Duodenal mucosa (tissue), 2 donors: ENCODE measurements around the gene TBC1D1.
"Not testable (repeated sequence)": the region's sequence is repeated elsewhere in the genome, so short reads cannot be mapped to it uniquely, and the experiment has no call there.

ENCODE experiments used
- H3K27ac ChIP-seq: one replicate; pipeline ENCODE4 v1.7.0; 2013; ENCODE audit warnings: low read depth, low read length
- H3K27me3 ChIP-seq, 2 donors: one replicate each; pipeline ENCODE4 v1.7.0; 2013; ENCODE audit warnings: low read length in 2 of 2, control low read depth in 1 of 2; ENCODE audit not compliant: insufficient read depth in 2 of 2, control insufficient read depth in 1 of 2
- H3K36me3 ChIP-seq, 2 donors: one replicate each; pipeline ENCODE4 v1.7.0; 2013; ENCODE audit warnings: low read length in 2 of 2, control low read depth in 1 of 2; ENCODE audit not compliant: insufficient read depth in 2 of 2, control insufficient read depth in 1 of 2
- H3K4me1 ChIP-seq, 2 donors: one replicate each; pipeline ENCODE4 v1.7.0; 2013; ENCODE audit warnings: low read length in 2 of 2, control low read depth in 1 of 2; ENCODE audit not compliant: insufficient read depth in 2 of 2, control insufficient read depth in 1 of 2
- H3K4me3 ChIP-seq, 2 donors: one replicate each; pipeline ENCODE4 v1.7.0; 2013; ENCODE audit warnings: low read length in 2 of 2, low read depth in 1 of 2
- H3K9ac ChIP-seq, 2 donors: one replicate each; pipeline ENCODE4 v1.7.0; 2013; ENCODE audit warnings: low read length in 2 of 2, low read depth in 1 of 2
- H3K9me3 ChIP-seq, 2 donors: one replicate each; pipeline ENCODE4 v1.7.0; 2013; ENCODE audit warnings: low read length in 2 of 2, control low read depth in 1 of 2; ENCODE audit not compliant: control insufficient read depth in 1 of 2

TBC1D1 gene

DNA sequence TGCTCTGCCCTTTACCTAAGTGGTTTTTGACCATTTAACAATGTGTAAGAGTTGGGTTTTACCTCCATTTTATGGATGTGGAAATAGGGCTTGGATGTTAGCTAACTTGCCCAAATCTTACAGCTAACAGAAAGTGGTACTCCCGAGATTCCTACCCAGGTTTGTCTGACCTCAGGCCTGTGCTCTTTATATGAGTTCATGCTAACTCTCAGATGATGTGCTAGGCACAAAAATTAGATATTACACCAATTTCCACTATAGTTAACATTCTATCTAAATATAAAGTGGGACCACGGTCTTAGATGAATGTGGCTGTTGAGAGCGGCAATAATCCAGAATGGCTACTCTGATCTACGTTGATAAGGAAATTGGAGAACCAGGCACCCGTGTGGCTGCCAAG lies 69.2 kb downstream of the TBC1D1 start, which contains the start of gene PTTG2:
Gene PTTG2, plus strand, starts transcription at position 301 of the 400 bp plus-strand sequence. Its CDS starts 37 bp downstream, at position 338.
- Histone ChIP-seq H3K36me3 (no peaks in the 10 kb centered on the region), H3K4me3 (no peak within 1 kb of the TSS), H3K27ac (no peak within 1 kb of the TSS), H3K9ac (no peak within 1 kb of the TSS), H3K9me3 (no peaks in the 10 kb centered on the region), H3K4me1 (no peaks in the 10 kb centered on the region), H3K27me3 (no peaks in the 10 kb centered on the region)

- Histone ChIP-seq H3K27me3 (no peaks in the 10 kb centered on the region), H3K4me1 (no peaks in the 10 kb centered on the region), H3K27ac (no peak overlapping the region), H3K4me3 (no peak overlapping the region), H3K36me3 (no peaks in the 10 kb centered on the region), H3K9ac (no peak overlapping the region), H3K9me3 (no peaks in the 10 kb centered on the region)
These were observed 70.0 kb downstream of the TBC1D1 start for GRCh38 chr4:37960679-37961450.

DNA sequence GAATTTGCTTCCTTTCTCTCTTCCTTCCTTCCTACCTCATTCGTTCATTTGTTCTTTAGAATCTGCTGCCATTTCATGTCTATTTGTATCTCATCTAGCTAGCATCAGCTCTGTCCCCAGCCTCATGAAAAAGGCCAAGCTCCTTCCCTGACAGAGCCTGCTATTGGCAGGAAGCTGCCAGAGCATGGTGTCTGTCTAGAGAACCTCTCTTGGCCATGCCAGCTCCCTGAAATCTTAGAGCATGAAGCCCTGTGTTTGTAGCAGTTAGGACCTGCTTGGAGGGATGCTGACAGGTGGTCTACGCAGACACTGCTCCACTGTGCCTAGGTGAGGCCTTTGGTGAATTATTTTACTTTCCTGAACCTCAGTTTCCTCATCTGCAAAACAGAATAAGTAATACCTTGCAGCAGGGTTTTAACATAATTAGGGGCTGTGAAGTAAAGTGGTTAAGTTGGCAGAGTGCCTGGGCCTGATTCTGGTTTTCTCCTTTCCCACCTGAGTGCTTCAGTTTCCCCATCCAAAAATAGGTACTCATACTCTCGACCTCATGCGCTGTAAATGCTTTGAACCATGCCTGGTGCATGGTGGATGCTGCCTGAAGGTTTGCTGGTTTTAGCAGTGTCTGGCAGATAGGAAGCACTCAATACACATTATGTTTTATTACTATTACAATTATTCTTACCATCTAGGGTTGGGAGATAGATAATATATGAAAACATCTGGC lies 74.0 kb downstream of the TBC1D1 start:
- H3K9me3 ChIP-seq: no peaks in the 10 kb centered on the region
- H3K4me1 ChIP-seq: no peaks in the 10 kb centered on the region
- H3K9ac ChIP-seq: no peak overlapping the region
- H3K4me3 ChIP-seq: no peak overlapping the region
- H3K27ac ChIP-seq: no peak overlapping the region
- no peaks in the 10 kb centered on the region for H3K27me3 ChIP-seq
- no peaks in the 10 kb centered on the region for H3K36me3 ChIP-seq

DNA sequence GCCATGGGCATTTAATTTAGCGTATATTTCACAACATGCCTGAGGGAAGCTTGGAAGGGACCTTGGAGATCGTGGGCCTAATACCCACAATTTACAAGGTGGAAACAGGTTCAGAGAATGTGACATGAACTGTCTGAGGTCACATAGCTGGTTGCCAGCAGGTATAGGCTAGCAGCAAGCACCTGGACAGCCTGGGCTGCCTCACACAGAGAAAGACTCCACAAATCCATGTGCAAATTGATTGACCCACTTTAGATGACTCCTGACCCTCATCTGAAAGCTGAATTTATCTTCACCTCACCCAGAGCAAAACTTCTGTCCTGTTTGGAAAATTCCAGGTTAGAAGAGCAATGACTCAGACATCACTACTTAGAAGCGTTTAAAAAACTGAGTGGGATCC lies 75.2 kb downstream of the TBC1D1 start:
- Histone ChIP-seq H3K9me3 (no peaks in the 10 kb centered on the region), H3K27ac (no peak overlapping the region)

DNA sequence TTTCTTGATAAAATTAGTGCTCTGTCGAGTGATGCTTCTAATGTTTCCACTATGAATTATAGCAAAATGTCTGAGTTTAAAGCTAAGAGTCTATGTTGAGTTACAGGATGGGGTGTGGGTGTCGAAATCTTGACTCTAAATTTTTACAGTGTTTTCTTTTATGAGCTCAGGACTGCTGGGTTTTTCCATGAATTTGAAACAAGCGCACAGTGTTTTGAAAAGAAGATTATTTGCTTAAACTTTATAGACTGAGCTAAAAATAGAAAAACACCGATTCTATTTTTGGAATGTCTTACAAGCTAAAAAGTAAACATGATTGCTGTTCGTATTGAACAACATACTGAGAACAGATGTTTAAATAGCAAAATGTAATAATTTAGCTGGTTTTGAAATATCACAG lies 76.9 kb downstream of the TBC1D1 start:
- peaks cover 0 to 5% of the 10 kb centered on the region in 2 donors for H3K4me1 ChIP-seq
- no peaks in the 10 kb centered on the region for H3K36me3 ChIP-seq
- no peaks in the 10 kb centered on the region for H3K9me3 ChIP-seq
- H3K27me3 ChIP-seq: no peaks in the 10 kb centered on the region
- no peak overlapping the region for H3K9ac ChIP-seq
- H3K4me3 ChIP-seq: no peak overlapping the region
- H3K27ac ChIP-seq: no peak overlapping the region

More for the DNA sequence above, 75.2 kb downstream of the TBC1D1 start:
- Histone ChIP-seq H3K9ac (no peak overlapping the region), H3K36me3 (no peaks in the 10 kb centered on the region), H3K27me3 (no peaks in the 10 kb centered on the region), H3K4me1 (peaks cover 0 to 5% of the 10 kb centered on the region in 2 donors), H3K4me3 (no peak overlapping the region)

DNA sequence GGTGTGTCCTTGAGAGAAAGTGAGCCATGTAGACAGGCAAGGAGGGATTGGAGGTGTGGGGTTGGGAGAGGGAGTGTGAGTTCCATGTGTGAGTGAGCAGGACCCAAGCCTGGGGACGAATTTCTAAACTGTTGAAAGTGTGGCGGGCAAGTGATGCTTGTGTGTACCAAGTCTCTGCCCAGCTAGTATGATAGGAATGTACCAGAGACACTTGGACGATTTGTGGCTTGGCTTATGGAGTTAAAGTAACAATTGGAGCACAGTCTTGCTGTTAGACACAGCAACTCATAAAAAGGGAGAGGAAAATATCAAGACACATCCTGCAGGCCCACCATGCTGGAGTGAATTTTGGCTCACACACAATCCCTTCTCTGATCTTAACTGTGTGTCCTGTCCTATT lies 77.9 kb downstream of the TBC1D1 start:
- Histone ChIP-seq H3K27me3 (no peaks in the 10 kb centered on the region), H3K9me3 (no peaks in the 10 kb centered on the region), H3K27ac (no peak overlapping the region), H3K4me3 (no peak overlapping the region), H3K9ac (no peak overlapping the region), H3K36me3 (no peaks in the 10 kb centered on the region), H3K4me1 (peaks cover 0 to 5% of the 10 kb centered on the region in 2 donors)

DNA sequence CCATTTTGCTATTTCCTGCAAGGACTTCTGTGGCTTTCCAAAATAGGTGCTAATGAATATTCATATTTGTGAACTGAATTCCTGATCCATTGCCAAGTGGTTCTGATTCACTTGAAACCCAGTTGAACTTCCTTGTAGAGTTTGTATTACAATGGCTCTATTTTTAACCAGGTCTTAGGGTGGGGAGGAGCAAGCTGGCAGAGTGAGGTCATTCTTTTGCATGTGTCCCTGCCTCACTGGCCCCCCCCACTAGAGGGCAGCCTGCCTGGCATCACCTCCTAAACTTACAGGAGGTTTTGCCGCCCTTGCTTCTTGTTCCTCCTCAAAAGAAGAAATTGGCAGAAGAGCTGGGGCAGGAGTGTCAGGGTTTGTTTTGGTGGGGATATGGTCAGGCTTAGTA lies 79.8 kb downstream of the TBC1D1 start:
- no peak overlapping the region for H3K27ac ChIP-seq
- H3K4me3 ChIP-seq: no peak overlapping the region
- H3K9ac ChIP-seq: no peak overlapping the region
- no peaks in the 10 kb centered on the region for H3K9me3 ChIP-seq
- H3K4me1 ChIP-seq: peaks cover 0 to 5% of the 10 kb centered on the region in 2 donors
- H3K36me3 ChIP-seq: no peaks in the 10 kb centered on the region
- H3K27me3 ChIP-seq: no peaks in the 10 kb centered on the region

- no peak overlapping the region for H3K9ac ChIP-seq
- no peaks in the 10 kb centered on the region for H3K36me3 ChIP-seq
- H3K4me1 ChIP-seq: peaks cover 4 to 8% of the 10 kb centered on the region in 2 donors
- no peak overlapping the region for H3K27ac ChIP-seq
- no peaks in the 10 kb centered on the region for H3K9me3 ChIP-seq
- no peak overlapping the region for H3K4me3 ChIP-seq
- no peaks in the 10 kb centered on the region for H3K27me3 ChIP-seq
These were observed 80.3 kb downstream of the TBC1D1 start for GRCh38 chr4:37971202-37971601.

DNA sequence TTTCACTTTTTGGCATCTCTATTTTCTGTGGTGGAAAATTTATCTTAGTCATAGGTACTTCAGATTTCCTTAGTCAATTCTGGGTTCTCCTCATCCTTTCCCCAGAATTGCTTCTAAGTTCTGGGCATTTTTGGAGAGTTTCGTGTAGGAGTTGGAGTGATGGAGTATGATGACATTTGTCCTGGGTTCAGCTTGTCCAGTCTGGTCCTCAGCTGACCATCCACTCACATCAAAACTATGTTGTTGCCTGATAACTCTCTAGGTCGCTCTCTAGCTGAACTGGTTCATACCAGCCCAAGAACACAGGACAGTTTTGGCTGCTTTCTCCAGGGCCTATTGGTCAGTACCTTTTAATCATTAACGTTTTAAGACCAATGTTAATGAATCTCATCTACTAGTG lies 82.6 kb downstream of the TBC1D1 start:
- no peak overlapping the region for H3K4me3 ChIP-seq
- no peak overlapping the region for H3K9ac ChIP-seq
- H3K27ac ChIP-seq: no peak overlapping the region
- no peaks in the 10 kb centered on the region for H3K27me3 ChIP-seq
- peaks cover 6 to 19% of the 10 kb centered on the region in 2 donors for H3K4me1 ChIP-seq
- H3K36me3 ChIP-seq: no peaks in the 10 kb centered on the region
- no peaks in the 10 kb centered on the region for H3K9me3 ChIP-seq

DNA sequence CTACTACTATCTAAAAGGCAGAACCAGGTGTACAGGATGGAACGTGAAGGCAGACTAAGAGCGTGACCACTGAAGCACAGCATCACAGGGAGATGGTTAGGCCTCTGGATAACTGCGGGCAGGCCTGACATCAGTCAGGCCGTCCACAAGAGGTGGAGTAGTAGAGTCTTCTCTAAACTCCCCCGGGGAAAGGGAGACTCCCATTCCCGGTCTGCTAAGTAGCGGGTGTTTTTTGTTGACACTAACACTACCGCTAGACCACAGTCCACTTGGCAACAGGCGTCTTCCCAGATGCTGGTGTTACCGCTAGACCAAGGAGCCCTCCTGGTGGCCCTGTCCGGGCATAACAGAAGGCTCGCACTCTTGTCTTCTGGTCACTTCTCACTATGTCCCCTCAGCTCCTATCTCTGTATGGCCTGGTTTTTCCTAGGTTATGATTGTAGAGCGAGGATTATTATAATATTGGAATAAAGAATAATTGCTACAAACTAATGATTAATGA lies 84.5 kb downstream of the TBC1D1 start:
- not testable (repeated sequence) for H3K27ac ChIP-seq, H3K36me3 ChIP-seq, H3K9me3 ChIP-seq, H3K9ac ChIP-seq, H3K27me3 ChIP-seq, H3K4me3 ChIP-seq
- H3K4me1 ChIP-seq: peaks cover 14 to 27% of the 10 kb centered on the region in 2 donors
